HCT116 (cell line): ENCODE data around the gene RBMS1. TPM values are rescaled to one million over a fixed set of nuclear protein-coding genes. Genes with fewer than 3 reads are reported as not detected.

Experiments used
- ATAC-seq: fragments of 200-7000 bp; cut with Tn5 transposase; 2 replicates; pipeline ENCODE4 v1.9.1; 2020; ENCODE audit warnings: mild to moderate bottlenecking, moderate library complexity
- BruUV-seq: library from RNA; stranded (reverse); fragments of 400-500 nt; replicated peaks from 2 replicates; lab custom pipeline; 2021; lab: Mats Ljungman, UMichigan
- CTCF ChIA-PET: fragments of 300-600 bp; sonication (Branson Sonifier 250); formaldehyde crosslinking; loops from one replicate; lab custom pipeline; 2021; ENCODE audit warnings: antibody characterized with exemption; lab: Charles Lee
- POLR2A ChIA-PET: fragments of 300-600, 350-600 bp; sonication (Branson Sonifier 250); formaldehyde crosslinking; loops from one replicate; lab custom pipeline; 2021; ENCODE audit warnings: antibody characterized with exemption; lab: Charles Lee
- RAD21 ChIA-PET, 2 experiments: fragments of 300-600 bp; sonication (Branson Sonifier 250); formaldehyde crosslinking; loops; one replicate each; lab custom pipeline; 2023; ENCODE audit warnings: low total read pairs in 2 of 2; ENCODE audit not compliant: uncharacterized antibody in 2 of 2, unreplicated experiment in 2 of 2, low non-redundant PET in 1 of 2; lab: Charles Lee
- DNase-seq: peaks from one replicate; pipeline ENCODE4 v3.0.0-alpha.2; 2010; ENCODE audit warnings: low read depth, low spot score
- H2AFZ ChIP-seq: fragments of 200-600 bp; shearing (Covaris generic), sonication (generic); 2 replicates; pipeline ENCODE4 v1.6.1; 2017; ENCODE audit warnings: low read depth, mixed run types, mixed read lengths, antibody characterized with exemption, low read length; ENCODE audit not compliant: poor library complexity, severe bottlenecking
- H3K27ac ChIP-seq: 2 replicates; pipeline ENCODE4 v1.5.1; 2012; ENCODE audit warnings: low read depth, low read length
- H3K27me3 ChIP-seq: fragments of 200-600 bp; sonication (generic); 2 replicates; pipeline ENCODE4 v1.6.1; 2016; ENCODE audit warnings: mixed run types, low read length, mixed read lengths; ENCODE audit not compliant: insufficient read depth
- H3K36me3 ChIP-seq, 2 experiments: fragments of 200-500 bp in 1 of 2; fragments of 200-600 bp in 1 of 2; sonication (Bioruptor generic) in 1 of 2; sonication (generic) in 1 of 2; 2 replicates each; pipeline versions ENCODE4 v1.5.1 to v1.6.1; 2014 to 2016; ENCODE audit warnings: low read length in 2 of 2, inconsistent platforms in 1 of 2, mixed read lengths in 1 of 2, mixed run types in 1 of 2; ENCODE audit not compliant: insufficient read depth in 2 of 2, control insufficient read depth in 1 of 2
- H3K4me1 ChIP-seq, 2 experiments: fragments of 200-600 bp in 1 of 2; sonication (generic) in 1 of 2; 2 replicates each; pipeline versions ENCODE4 v1.5.1 to v1.6.1; 2012 to 2017; ENCODE audit warnings: low read length in 2 of 2, inconsistent platforms in 1 of 2, mild to moderate bottlenecking in 1 of 2, mixed read lengths in 1 of 2, mixed run types in 1 of 2, moderate library complexity in 1 of 2; ENCODE audit not compliant: insufficient read depth in 2 of 2, control insufficient read depth in 1 of 2
- H3K4me2 ChIP-seq: fragments of 200-600 bp; sonication (generic); 2 replicates; pipeline ENCODE4 v1.6.1; 2017; ENCODE audit warnings: mixed run types, low read length, mixed read lengths
- H3K4me3 ChIP-seq, 2 experiments: fragments of 200-600 bp in 1 of 2; sonication (generic) in 1 of 2; replicated peaks in 1 of 2; 2 replicates each; pipeline ENCODE4 v1.5.1; 2011 to 2016; ENCODE audit warnings: low read length in 2 of 2, control low read depth in 1 of 2, low read depth in 1 of 2, mild to moderate bottlenecking in 1 of 2, mixed read lengths in 1 of 2, mixed run types in 1 of 2
- H3K79me2 ChIP-seq: fragments of 200-600 bp; sonication (generic); 2 replicates; pipeline ENCODE4 v1.6.1; 2017; ENCODE audit warnings: mild to moderate bottlenecking, mixed run types, low read length, moderate library complexity, mixed read lengths; ENCODE audit not compliant: insufficient read depth
- H3K9ac ChIP-seq: fragments of 200-600 bp; sonication (generic); 2 replicates; pipeline ENCODE4 v1.6.1; 2016; ENCODE audit warnings: low read length, mixed read lengths
- H3K9me2 ChIP-seq: fragments of 200-600 bp; sonication (generic), shearing (Covaris generic); 2 replicates; pipeline ENCODE4 v1.6.1; 2017; ENCODE audit warnings: mixed run types, mild to moderate bottlenecking, moderate library complexity; ENCODE audit not compliant: insufficient read depth
- H3K9me3 ChIP-seq, 2 experiments: fragments of 200-500 bp in 1 of 2; fragments of 200-600 bp in 1 of 2; sonication (Bioruptor generic) in 1 of 2; sonication (generic) in 1 of 2; 2 replicates each; pipeline ENCODE4 v1.6.1; 2014 to 2017; ENCODE audit warnings: low read length in 2 of 2, mixed read lengths in 2 of 2, inconsistent platforms in 1 of 2, low read depth in 1 of 2, mild to moderate bottlenecking in 1 of 2, mixed run types in 1 of 2, moderate library complexity in 1 of 2; ENCODE audit not compliant: control insufficient read depth in 1 of 2, insufficient read depth in 1 of 2
- H4K20me1 ChIP-seq: fragments of 200-600 bp; sonication (generic), shearing (Covaris generic); 2 replicates; pipeline ENCODE4 v1.6.1; 2017; ENCODE audit warnings: mixed run types, mild to moderate bottlenecking, moderate library complexity; ENCODE audit not compliant: insufficient read depth
- ATF3 ChIP-seq: IDR thresholded peaks from 2 replicates; pipeline ENCODE4 v1.6.1; 2012
- CBX3 ChIP-seq: IDR thresholded peaks from 2 replicates; pipeline ENCODE4 v1.6.1; 2012; ENCODE audit warnings: low read depth
- JUND ChIP-seq: IDR thresholded peaks from 2 replicates; pipeline ENCODE4 v1.6.1; 2012
- POLR2A ChIP-seq: IDR thresholded peaks from 2 replicates; pipeline ENCODE4 v1.7.0; 2011; ENCODE audit warnings: borderline replicate concordance; ENCODE audit not compliant: insufficient read depth, insufficient read length; ENCODE audit errors: extremely low read depth
- RAD21 ChIP-seq: IDR thresholded peaks from 2 replicates; pipeline ENCODE4 v1.6.1; 2012; ENCODE audit warnings: low read depth, mild to moderate bottlenecking
- SIN3A ChIP-seq: IDR thresholded peaks from 2 replicates; pipeline ENCODE4 v1.6.1; 2012; ENCODE audit warnings: low read depth
- SP1 ChIP-seq: IDR thresholded peaks from 2 replicates; pipeline ENCODE4 v1.6.1; 2012; ENCODE audit warnings: low read depth
- YY1 ChIP-seq: IDR thresholded peaks from 2 replicates; pipeline ENCODE4 v1.6.1; 2011; ENCODE audit warnings: low read length, low read depth, moderate library complexity, mild to moderate bottlenecking; ENCODE audit not compliant: insufficient replicate concordance; ENCODE audit errors: extremely low read depth
- intact Hi-C: fragments of 100-400 bp; cut with micrococcal nuclease; formaldehyde crosslinking; loops from 2 replicates; pipeline ENCODE4 v1.10.0; 2022
- total RNA-seq: library from RNA; stranded (reverse); gene quantifications from one replicate; pipeline ENCODE4 v1.2.1, GENCODE V29; 2021; ENCODE audit not compliant: unreplicated experiment
- TF ChIP-seq, protein P1 (sequence below): IDR thresholded peaks from 2 replicates; pipeline ENCODE4 v1.6.1; 2012

RBMS1 gene
- total RNA-seq, 1 experiment from 2014 or later, result 17.6 TPM

DNA sequence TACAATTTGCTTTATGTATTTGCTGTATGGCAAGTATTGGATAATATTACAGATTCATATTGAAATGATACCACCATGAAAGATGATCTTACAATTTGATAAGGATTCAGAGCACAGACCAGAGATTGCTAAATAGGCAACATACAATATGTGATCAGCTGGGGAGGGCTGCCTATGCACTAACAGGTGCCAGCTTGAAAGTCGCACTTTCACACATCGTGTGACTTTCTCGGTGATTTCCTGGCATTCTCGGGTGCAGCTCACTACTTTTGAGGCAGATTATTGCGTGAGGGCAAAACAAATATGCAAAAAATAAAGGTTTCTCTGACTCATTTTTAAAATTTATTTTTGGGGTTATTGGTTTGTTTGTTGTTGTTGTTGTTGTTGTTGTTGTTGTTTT, 36.0 kb downstream of the RBMS1 start:
- Histone ChIP-seq H3K36me3 (no peaks in the 10 kb centered on the region), H4K20me1 (no peaks in the 10 kb centered on the region), H2AFZ (no peak overlapping the region), H3K9me3 (no peaks in the 10 kb centered on the region), H3K4me2 (no peak overlapping the region), H3K27me3 (no peaks in the 10 kb centered on the region), H3K9ac (no peak overlapping the region), H3K4me3 (no peak overlapping the region), H3K79me2 (no peaks in the 10 kb centered on the region), H3K4me1 (no peaks in the 10 kb centered on the region), H3K9me2 (no peaks in the 10 kb centered on the region), H3K27ac (no peak overlapping the region)
- ATAC-seq (no peak), DNase-seq (no peak)
- ChIA-PET POLR2A (no interaction called here), CTCF (no interaction called here), RAD21 (no interaction called here)
- TF ChIP-seq, protein P1, sequence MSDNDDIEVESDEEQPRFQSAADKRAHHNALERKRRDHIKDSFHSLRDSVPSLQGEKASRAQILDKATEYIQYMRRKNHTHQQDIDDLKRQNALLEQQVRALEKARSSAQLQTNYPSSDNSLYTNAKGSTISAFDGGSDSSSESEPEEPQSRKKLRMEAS, result no peak
- TF ChIP-seq CBX3 (no peak), POLR2A (no peak), SP1 (no peak), RAD21 (no peak), SIN3A (no peak), JUND (no peak), YY1 (no peak)
- intact Hi-C loops, result no loop called here
- BruUV-seq, result no TSS peak

DNA sequence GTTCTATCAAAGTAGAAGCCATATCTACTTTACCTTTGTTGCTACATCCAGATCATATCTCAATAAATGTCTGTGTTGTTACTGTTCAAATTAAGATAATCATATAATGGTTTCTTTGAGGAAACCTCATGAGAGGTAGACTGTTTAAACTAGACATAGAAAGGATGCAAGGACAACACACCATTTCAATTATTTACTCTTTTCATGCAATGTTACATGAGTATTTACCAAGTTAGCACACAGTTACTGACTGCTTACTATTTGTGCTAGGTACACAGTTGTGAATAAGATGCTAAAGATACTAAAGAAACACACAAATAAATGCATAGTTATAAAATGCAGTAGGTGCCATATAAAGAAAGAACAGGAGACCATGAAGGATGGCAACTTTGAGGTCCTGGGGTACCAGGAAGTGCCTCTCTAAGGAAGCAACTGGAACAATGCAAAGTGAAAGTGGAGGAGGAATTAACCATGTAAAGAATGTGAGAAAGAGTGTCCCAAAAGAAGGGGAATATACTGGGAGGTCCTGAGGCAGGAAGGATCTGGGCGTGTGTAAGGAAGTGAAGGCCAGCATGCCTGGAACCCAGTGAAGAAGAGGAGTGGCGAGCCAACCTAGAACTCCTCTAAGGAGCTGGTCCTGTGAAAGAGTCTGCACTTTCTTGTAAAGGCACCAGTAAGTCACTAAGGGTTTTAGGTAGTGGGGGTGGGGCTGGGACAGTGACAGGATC, 39.4 kb downstream of the RBMS1 start:
- Histone ChIP-seq H3K9ac (no peak overlapping the region), H4K20me1 (no peaks in the 10 kb centered on the region), H3K9me3 (no peaks in the 10 kb centered on the region), H3K4me1 (no peaks in the 10 kb centered on the region), H2AFZ (no peak overlapping the region), H3K27me3 (no peaks in the 10 kb centered on the region), H3K27ac (no peak overlapping the region), H3K36me3 (no peaks in the 10 kb centered on the region), H3K4me2 (no peak overlapping the region), H3K9me2 (no peaks in the 10 kb centered on the region), H3K4me3 (no peak overlapping the region), H3K79me2 (no peaks in the 10 kb centered on the region)
- TF ChIP-seq ATF3, result no peak
- BruUV-seq, result no TSS peak
- RAD21 ChIA-PET, result no interaction called here
- POLR2A ChIA-PET, result no interaction called here
- CTCF ChIA-PET, result no interaction called here
- intact Hi-C loops, result no loop called here
- ATAC-seq (no peak), DNase-seq (no peak)
